PC-3 (cell line): ENCODE data around the gene RESP18.

Experiments used
- CTCF ChIP-seq: fragments of 300-600 bp; sonication (generic); conservative IDR thresholded peaks from 2 replicates; pipeline ENCODE4 v1.5.1; 2017; ENCODE audit warnings: antibody characterized with exemption, low read depth, mild to moderate bottlenecking, low read length
- EZH2 ChIP-seq: fragments of 300-600 bp; sonication (generic); IDR thresholded peaks from one replicate; pipeline ENCODE4 v1.6.1; 2017; ENCODE audit warnings: antibody characterized with exemption, mild to moderate bottlenecking, low read length; ENCODE audit not compliant: unreplicated experiment

DNA sequence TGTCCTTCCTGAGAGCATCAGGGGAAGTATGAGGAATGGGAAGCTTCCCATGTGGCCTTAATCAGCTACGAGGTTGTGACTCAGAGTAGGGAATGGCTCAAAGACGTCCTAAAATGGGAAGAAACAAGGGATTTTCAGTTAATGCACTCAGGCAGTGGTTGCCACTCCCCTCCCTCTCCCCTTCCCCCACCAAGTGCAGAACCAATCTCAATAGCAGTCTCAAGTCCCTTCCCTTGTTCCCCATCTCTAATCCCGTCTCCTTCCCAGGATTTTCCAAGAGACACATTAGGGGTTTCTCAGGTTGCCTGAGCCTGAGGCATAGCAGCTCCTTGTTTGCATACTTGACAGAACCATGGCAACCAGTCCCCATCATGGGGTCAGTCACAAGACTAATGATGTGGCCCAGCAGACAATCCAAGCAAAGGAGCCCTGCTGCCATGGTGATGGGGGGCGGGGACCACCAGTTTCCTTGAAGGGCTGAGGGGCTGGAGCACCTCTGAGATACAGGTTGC is 18.2 kb upstream of the RESP18 start:
- TF ChIP-seq CTCF (no peak), EZH2 (no peak)
